Inflammatory macrophage treated with lipopolysaccharide for 4 hours (primary cell): ENCODE data around the gene MIS18BP1.
"Not testable (repeated sequence)": the region's sequence is repeated elsewhere in the genome, so short reads cannot be mapped to it uniquely, and the experiment has no call there.

Experiments used
- DNase-seq: peaks from one replicate; pipeline ENCODE4 v3.0.0-alpha.2; 2020

MIS18BP1 gene

GRCh38 chr14:45253070-45253753 lies at the start of gene MIS18BP1:
Gene MIS18BP1, minus strand, starts transcription at chr14:45253202. Its CDS starts 5,916 bp downstream, at chr14:45247286.
- peak; percentile 99 for DNase-seq

- DNase-seq = no peak
Measured at GRCh38 chr14:45298423-45299117, 45.6 kb upstream of the MIS18BP1 start.

GRCh38 chr14:45294796-45295195 lies 41.8 kb upstream of the MIS18BP1 start:
- DNase-seq = not testable (repeated sequence)

GRCh38 chr14:45290547-45290946 lies 37.5 kb upstream of the MIS18BP1 start:
- DNase-seq = peak; percentile 9

- no peak for DNase-seq
Measured at GRCh38 chr14:45287610-45288009, 34.6 kb upstream of the MIS18BP1 start.

GRCh38 chr14:45284802-45285201 lies 31.8 kb upstream of the MIS18BP1 start:
- DNase-seq = no peak

GRCh38 chr14:45281731-45282400 lies 28.9 kb upstream of the MIS18BP1 start:
- not testable (repeated sequence) for DNase-seq

DNA sequence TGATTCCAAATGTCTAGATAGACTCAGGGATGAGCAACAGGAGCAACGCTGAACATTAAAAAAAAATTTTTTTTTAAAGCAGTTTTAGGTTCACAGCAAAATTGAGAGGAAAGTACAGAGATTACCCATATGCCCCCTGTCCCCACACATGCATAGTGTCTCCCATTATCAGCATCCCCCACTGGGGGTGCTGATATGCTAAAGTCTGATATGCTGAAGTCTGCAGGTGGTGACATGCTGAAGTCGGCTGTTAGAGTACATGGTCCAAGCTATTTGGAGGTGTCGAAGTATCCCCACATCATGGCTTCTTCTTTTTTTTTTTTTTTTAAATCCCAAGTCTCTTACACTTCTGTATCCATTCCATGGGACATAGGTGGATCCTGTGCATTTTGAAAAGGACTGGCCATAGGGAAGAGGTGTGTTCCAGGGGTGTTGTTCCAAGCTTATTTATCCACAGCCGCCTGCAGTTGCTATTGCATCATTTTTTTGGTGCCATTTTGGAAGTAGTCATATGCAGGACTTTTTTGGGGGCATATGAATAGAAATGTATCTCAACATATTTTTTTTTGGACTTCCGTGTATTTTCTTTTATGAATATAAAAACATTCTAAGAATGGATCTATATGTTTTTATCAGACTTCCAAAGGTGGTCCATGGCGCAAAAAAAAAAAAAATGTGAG lies 19.0 kb upstream of the MIS18BP1 start:
- DNase-seq = no peak

DNA sequence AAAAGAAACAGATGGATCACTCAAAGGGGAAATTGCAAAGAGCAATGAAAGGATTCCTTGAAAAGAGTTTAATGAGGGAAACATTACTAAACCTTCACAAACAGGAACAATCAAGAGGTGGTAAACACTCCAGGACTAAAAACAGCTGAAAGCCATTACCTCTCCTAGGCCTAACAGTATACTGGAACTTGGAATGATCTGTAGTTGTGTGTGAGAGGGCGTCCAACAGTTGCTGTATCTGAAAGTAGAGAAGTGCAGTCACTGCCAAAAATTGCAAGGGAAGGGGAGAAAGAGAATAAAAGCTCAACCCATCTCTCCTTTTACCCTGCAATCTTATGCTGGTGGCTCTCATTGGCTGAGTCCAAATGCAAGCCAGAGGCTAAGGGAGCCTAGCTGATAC lies 17.0 kb upstream of the MIS18BP1 start:
- DNase-seq = no peak

DNA sequence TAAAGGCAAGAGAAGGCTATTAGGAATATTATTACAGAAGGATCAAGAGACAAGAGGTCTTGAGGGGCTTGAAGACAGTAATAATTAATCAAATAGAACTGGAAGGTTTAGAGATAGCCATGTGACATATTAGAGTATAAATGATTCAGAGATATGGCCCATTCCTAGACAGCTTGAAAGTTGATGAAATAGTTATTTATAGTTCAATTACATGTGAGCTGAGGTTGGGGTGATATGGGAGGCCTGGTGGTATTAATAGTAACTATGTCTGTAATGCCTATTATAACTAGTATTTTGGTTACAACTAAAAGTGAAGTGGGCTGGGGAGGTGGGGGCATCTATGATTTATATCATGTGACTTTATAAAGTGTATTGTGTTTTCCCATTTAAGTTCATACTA lies 14.1 kb upstream of the MIS18BP1 start:
- DNase-seq = no peak

- no peak for DNase-seq
Measured at GRCh38 chr14:45262637-45263036, 9.6 kb upstream of the MIS18BP1 start.

GRCh38 chr14:45261209-45261608 lies 8.2 kb upstream of the MIS18BP1 start:
- no peak for DNase-seq

- no peak for DNase-seq
Measured at GRCh38 chr14:45258805-45259204, 5.8 kb upstream of the MIS18BP1 start.

DNA sequence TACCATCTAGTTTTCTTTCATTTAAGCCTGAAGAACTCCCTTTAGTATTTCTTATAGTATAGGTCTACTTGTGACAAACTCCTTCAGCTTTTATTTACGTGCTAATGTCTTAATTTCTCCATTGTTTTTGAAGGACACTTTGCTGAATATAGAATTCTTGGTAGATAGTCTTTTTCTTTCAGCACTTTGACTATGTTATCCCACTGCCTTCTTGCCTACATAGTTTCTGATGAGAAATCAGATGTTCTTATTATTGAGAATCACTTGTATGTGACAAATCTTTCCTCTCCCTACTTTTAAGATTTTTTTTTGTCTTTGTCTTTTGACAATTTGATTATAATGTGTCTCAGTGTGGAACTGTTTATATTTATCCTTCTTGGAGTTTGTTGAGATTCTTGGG lies 5.1 kb upstream of the MIS18BP1 start:
- DNase-seq = no peak

- DNase-seq = peak; percentile 75
Measured at GRCh38 chr14:45254771-45255170, 1.8 kb upstream of the MIS18BP1 start.

DNA sequence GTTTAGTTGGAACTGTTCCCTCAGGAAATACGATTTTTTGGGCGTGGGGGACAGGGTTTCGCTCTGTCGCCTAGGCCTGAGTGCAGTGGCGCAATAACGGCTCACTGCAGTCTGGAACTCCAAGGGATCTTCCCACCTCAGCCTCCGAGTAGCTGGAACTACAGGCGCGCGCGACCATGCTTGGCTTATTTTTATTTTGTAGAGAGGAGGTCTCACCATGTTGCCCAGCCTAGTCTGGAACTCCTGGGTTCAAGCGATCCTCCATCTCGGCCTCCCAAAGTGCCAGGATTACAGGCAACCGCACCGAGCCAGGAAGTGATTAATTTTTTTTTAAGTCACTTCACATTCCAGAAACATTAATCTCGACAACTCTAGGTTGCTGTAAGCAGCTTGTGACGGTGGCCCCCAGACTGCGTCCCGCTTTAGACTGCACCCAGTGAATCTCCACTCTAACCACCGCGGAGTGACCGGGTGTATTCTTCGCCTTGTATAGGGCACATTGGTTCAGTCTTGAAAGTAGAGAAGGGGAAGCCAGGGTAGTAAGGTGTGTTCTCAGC lies 830 bp upstream of the MIS18BP1 start:
- DNase-seq = no peak

- DNase-seq = no peak
Measured at GRCh38 chr14:45252366-45253069, 484 bp downstream of the MIS18BP1 start.

DNA sequence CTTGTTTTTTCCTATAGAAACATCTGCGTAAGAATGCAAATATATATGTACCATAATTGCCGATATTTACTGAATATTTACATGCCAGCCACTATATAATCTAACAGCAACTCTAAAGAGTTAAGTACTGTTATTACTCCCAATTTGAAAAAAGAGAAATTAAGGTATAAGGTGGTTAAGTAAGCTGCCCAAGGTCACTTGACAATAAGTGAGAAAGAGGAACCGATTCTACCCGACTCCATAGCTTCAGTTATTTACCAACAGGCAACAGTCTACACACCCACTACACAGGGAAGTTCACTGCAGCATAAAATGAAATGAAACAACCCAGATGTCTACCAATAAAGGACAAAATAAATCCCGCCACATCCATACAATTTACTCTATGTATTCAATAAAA lies 1.1 kb downstream of the MIS18BP1 start:
- DNase-seq = peak; percentile 94

GRCh38 chr14:45249856-45250575 lies 3.0 kb downstream of the MIS18BP1 start:
- DNase-seq = peak; percentile 84

DNA sequence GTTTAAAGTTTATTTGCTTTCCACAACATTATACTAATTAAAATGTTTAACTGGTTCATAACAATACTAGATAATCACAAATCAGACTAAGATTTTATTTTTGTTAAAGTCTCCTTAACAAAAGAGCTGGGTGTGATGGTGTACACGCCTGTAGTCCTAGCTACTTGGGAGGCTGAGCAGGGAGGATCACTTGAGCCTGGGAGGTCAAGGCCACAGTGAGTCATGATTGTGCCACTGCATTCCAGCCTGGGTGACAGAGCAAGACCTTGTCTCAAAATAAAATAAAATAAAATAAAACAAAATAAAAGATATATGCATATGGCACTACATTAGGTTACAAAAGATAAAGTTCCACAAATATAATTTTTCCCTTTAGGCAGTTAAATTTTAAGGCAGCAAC lies 5.6 kb downstream of the MIS18BP1 start:
- DNase-seq = no peak

DNA sequence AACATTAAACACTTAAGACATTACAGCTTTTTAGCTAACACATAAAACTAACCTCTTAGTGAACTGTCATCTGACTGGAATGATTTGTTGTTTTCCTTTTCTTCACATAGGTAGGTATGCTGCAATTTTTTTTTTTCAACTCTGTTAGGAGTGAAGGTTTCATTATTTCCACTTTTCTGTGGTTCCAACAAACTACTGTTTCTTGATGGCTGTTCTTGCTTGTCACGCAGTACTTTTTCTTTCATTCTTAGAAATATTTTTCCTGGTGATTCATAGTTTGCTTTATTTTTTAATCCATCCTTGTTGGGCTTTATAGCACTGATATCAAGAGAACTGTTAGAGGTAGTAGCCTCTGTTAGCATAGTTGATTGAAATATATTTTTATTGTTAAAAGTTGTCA lies 6.3 kb downstream of the MIS18BP1 start:
- DNase-seq = peak; percentile 48

DNA sequence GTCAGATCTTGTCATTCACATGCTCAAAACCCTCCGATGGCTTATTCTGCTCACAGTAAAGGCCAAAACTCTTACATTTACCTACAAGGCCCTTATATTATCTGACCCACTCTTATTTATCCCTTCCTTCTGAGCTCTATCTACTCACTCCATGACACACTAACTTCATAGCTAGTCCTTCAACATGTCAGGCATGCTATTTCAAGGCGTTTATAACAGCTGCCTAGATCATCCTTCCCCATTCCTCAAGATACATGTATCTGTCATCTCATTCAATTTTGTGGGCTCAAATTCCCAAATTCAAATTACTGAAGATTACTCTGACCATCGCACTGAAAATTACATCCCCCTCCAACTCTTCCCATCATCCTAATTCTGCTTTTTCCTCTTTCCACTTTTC lies 6.9 kb downstream of the MIS18BP1 start:
- no peak for DNase-seq
